Nephron progenitor cell (in vitro differentiated cells): ENCODE measurements around the gene MOGAT3.

Experiments
- DNase-seq: peaks from one replicate; pipeline ENCODE4 v3.0.0; 2021
- H3K27ac Mint-ChIP-seq: 2 replicates; pipeline ENCODE4 v1.8.0; 2021; ENCODE audit warnings: mild to moderate bottlenecking, moderate library complexity, mixed read lengths
- H3K27me3 Mint-ChIP-seq: 2 replicates; pipeline ENCODE4 v1.8.0; 2021; ENCODE audit warnings: mild to moderate bottlenecking, low read depth, mixed read lengths; ENCODE audit not compliant: poor library complexity
- H3K36me3 Mint-ChIP-seq: 2 replicates; pipeline ENCODE4 v1.8.0; 2021; ENCODE audit warnings: low read depth, mixed read lengths
- H3K4me1 Mint-ChIP-seq: 2 replicates; pipeline ENCODE4 v1.8.0; 2021; ENCODE audit warnings: mixed read lengths
- H3K4me3 Mint-ChIP-seq: 2 replicates; pipeline ENCODE4 v1.8.0; 2021; ENCODE audit warnings: mild to moderate bottlenecking, moderate library complexity, mixed read lengths
- H3K9me3 Mint-ChIP-seq: 2 replicates; pipeline ENCODE4 v1.8.0; 2021; ENCODE audit warnings: mild to moderate bottlenecking, moderate library complexity, mixed read lengths
- CTCF ChIP-seq: fragments of 200-600 bp; sonication (generic); IDR thresholded peaks from 2 replicates; pipeline ENCODE4 v1.5.0; 2021; ENCODE audit warnings: antibody characterized with exemption

MOGAT3 gene

DNA sequence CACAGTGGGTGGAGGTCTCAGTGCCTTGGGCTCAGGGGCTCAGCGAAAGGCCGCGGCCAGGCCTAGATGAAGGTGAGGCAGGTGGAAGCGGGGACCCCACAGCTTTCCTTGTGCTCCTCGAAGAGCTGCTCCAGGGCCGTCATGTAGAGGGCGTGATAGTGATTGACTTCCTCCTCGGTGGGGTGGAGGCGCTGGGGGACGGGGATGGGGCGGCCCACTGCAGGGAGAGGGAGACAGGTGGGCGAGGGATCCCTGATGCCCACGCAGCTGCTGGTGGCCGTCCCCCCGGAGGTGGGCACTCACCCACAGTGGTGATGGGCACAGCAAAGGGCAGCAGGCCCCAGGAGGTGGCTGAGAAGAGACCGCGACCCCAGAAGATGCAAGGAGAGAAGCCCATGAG lies 5.0 kb downstream of the MOGAT3 start:
- H3K4me1 Mint-ChIP-seq, result peaks cover 12% of the 10 kb centered on the region
- DNase-seq, result no peak
- peaks cover 59% of the 10 kb centered on the region for H3K27me3 Mint-ChIP-seq
- no peaks in the 10 kb centered on the region for H3K9me3 Mint-ChIP-seq
- TF ChIP-seq CTCF, result no peak
- H3K4me3 Mint-ChIP-seq, result no peak overlapping the region
- H3K36me3 Mint-ChIP-seq, result no peaks in the 10 kb centered on the region
- no peak overlapping the region for H3K27ac Mint-ChIP-seq

GRCh38 chr7:101189109-101189508 lies 11.7 kb downstream of the MOGAT3 start:
- Mint-ChIP-seq H3K27ac (no peak overlapping the region), H3K4me3 (no peak overlapping the region), H3K9me3 (no peaks in the 10 kb centered on the region), H3K36me3 (no peaks in the 10 kb centered on the region), H3K4me1 (peaks cover 4% of the 10 kb centered on the region), H3K27me3 (peaks cover 58% of the 10 kb centered on the region)
- no peak for DNase-seq
- TF ChIP-seq CTCF, result no peak

DNA sequence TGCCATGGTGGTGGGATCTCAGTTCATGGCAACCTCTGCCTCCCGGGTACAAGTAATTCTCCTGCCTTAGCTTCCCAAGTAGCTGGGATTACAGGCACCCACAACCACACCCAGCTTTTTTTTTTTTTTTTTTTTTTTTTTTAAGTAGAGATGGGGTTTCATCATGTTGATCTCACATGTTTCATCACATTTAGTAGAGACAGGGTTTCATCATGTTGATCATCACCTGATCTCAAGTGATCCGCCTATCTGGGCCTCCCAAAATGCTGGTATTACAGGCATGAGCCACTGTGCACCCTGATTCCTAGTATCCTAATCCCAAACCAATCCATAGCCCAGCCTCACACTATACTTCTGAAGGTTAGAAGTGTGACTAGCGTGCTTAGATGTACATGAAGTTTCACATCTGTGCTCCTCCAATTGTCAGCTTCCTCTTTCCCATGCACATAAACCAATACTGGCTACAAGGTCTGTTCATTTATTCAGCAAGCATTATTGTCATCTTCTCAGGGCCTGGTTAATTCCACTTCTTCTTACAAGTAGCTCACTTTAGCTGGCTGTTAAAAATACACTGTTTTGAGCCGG lies 13.9 kb downstream of the MOGAT3 start:
- no peak for TF ChIP-seq CTCF
- H3K27me3 Mint-ChIP-seq, result peaks cover 57% of the 10 kb centered on the region
- H3K4me3 Mint-ChIP-seq, result no peak overlapping the region
- no peaks in the 10 kb centered on the region for H3K36me3 Mint-ChIP-seq
- H3K27ac Mint-ChIP-seq, result no peak overlapping the region
- no peak for DNase-seq
- H3K4me1 Mint-ChIP-seq, result peaks cover 13% of the 10 kb centered on the region
- H3K9me3 Mint-ChIP-seq, result peaks cover 6% of the 10 kb centered on the region

- Mint-ChIP-seq H3K27ac (no peak overlapping the region), H3K4me1 (peaks cover 10% of the 10 kb centered on the region), H3K9me3 (peaks cover 6% of the 10 kb centered on the region), H3K27me3 (peaks cover 59% of the 10 kb centered on the region), H3K4me3 (no peak overlapping the region), H3K36me3 (no peaks in the 10 kb centered on the region)
- DNase-seq, result no peak
- no peak for TF ChIP-seq CTCF
Observed at GRCh38 chr7:101186194-101186593, 14.6 kb downstream of the MOGAT3 start.

DNA sequence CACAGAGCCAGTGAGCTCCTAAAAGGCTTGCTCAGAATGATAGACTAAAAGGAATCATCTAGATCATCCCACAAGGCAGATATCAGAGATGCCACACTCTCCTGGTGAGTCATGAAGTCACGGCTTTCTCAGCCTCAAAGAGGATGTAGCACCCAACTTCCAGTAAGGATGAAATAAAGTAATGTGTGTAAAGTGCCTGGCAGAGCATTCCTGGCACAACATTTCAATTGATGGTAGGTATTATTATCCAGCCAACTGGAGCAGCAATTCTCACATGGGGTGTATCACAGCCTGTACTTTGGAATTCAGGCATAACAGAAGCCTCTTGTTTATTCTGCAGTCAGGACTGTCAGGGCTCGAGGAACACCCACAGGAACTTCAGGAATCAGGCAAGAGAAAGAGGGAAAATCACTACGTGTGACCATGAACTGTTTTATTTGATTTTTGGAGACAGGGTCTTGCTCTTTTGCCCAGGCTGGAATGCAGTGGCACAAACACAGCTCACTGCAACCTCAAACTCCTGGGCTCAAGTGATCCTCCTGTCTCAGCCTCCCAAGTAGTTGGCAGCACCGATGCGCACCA lies 15.5 kb downstream of the MOGAT3 start:
- H3K9me3 Mint-ChIP-seq, result peaks cover 10% of the 10 kb centered on the region
- H3K27me3 Mint-ChIP-seq, result peaks cover 64% of the 10 kb centered on the region
- DNase-seq, result no peak
- H3K4me3 Mint-ChIP-seq, result no peak overlapping the region
- H3K36me3 Mint-ChIP-seq, result no peaks in the 10 kb centered on the region
- no peak for TF ChIP-seq CTCF
- H3K4me1 Mint-ChIP-seq, result peaks cover 14% of the 10 kb centered on the region
- no peak overlapping the region for H3K27ac Mint-ChIP-seq

- no peak within 1 kb of the TSS for H3K27ac Mint-ChIP-seq
- H3K4me3 Mint-ChIP-seq, result peak within 1 kb of the TSS; percentile 75
- peaks cover 88% of the 10 kb centered on the region for H3K27me3 Mint-ChIP-seq
Observed at GRCh38 chr7:101180130-101180755, 20.6 kb downstream of the MOGAT3 start, which contains the start of gene NAT16. NAT16 (minus strand) TSS chr7:101180293; CDS start chr7:101174807, 5,486 bp downstream.

More at GRCh38 chr7:101180130-101180755, 20.6 kb downstream of the MOGAT3 start, which contains the start of gene NAT16:
- Mint-ChIP-seq H3K36me3 (no peaks in the 10 kb centered on the region), H3K9me3 (peaks cover 10% of the 10 kb centered on the region), H3K4me1 (peaks cover 21% of the 10 kb centered on the region)
- no peak for DNase-seq
- TF ChIP-seq CTCF, result no peak
